Right lobe of liver (tissue), 4 donors: ENCODE measurements around the gene RSAD2.

Experiments used
- POLR2A ChIP-seq: fragments of 450-650 bp; IDR thresholded peaks from one replicate; pipeline ENCODE4 v1.6.1; 2017; ENCODE audit warnings: antibody characterized with exemption, mild to moderate bottlenecking
- TF ChIP-seq, protein P1 (sequence below), 4 donors: fragments of 200-600 bp in 3 of 4; fragments of 450-650 bp in 1 of 4; IDR thresholded peaks; one replicate each; pipeline versions ENCODE4 v1.5.1 to v1.8.0; 2016 to 2022; ENCODE audit warnings: antibody characterized with exemption in 4 of 4, mild to moderate bottlenecking in 2 of 4
- donor health status: DM: no; HTN: no; CAD: no.
- donor health status: DM: no; HTN: no; CAD: no.
- donor health status: DM: no; HTN: yes; CAD: no.

GRCh38 chr2:6845903-6846302 lies 31.7 kb upstream of the RSAD2 start:
- TF ChIP-seq, protein P1, sequence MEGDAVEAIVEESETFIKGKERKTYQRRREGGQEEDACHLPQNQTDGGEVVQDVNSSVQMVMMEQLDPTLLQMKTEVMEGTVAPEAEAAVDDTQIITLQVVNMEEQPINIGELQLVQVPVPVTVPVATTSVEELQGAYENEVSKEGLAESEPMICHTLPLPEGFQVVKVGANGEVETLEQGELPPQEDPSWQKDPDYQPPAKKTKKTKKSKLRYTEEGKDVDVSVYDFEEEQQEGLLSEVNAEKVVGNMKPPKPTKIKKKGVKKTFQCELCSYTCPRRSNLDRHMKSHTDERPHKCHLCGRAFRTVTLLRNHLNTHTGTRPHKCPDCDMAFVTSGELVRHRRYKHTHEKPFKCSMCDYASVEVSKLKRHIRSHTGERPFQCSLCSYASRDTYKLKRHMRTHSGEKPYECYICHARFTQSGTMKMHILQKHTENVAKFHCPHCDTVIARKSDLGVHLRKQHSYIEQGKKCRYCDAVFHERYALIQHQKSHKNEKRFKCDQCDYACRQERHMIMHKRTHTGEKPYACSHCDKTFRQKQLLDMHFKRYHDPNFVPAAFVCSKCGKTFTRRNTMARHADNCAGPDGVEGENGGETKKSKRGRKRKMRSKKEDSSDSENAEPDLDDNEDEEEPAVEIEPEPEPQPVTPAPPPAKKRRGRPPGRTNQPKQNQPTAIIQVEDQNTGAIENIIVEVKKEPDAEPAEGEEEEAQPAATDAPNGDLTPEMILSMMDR (IDR thresholded peaks at IDR 0.05): no peak
- TF ChIP-seq POLR2A: no peak
